ENCODE measurements around the gene HACE1. TPM values are rescaled to one million over a fixed set of nuclear protein-coding genes. Genes with fewer than 3 reads are reported as not detected.

HACE1 gene
- total RNA-seq, 1 experiment from 2014 or later = 13.0 TPM

GRCh38 chr6:104887350-104887749 is 27.6 kb upstream of the HACE1 start:
- H3K4me3 ChIP-seq (ENCODE audit: low read depth in 2 of 2, low read length in 2 of 2) = no peak overlapping the region
- POLR2A ChIA-PET = no interaction called here
- DNase-seq (ENCODE audit: low read depth, low spot score) (no peak), ATAC-seq (no peak)
- TF ChIP-seq, protein P1, sequence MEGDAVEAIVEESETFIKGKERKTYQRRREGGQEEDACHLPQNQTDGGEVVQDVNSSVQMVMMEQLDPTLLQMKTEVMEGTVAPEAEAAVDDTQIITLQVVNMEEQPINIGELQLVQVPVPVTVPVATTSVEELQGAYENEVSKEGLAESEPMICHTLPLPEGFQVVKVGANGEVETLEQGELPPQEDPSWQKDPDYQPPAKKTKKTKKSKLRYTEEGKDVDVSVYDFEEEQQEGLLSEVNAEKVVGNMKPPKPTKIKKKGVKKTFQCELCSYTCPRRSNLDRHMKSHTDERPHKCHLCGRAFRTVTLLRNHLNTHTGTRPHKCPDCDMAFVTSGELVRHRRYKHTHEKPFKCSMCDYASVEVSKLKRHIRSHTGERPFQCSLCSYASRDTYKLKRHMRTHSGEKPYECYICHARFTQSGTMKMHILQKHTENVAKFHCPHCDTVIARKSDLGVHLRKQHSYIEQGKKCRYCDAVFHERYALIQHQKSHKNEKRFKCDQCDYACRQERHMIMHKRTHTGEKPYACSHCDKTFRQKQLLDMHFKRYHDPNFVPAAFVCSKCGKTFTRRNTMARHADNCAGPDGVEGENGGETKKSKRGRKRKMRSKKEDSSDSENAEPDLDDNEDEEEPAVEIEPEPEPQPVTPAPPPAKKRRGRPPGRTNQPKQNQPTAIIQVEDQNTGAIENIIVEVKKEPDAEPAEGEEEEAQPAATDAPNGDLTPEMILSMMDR (IDR thresholded peaks at IDR 0.05) = no peak
- no peak for TF ChIP-seq POLR2AphosphoS5 (IDR thresholded peaks at IDR 0.05; ENCODE audit: low read depth, low read length)
- TF ChIP-seq, protein P2, sequence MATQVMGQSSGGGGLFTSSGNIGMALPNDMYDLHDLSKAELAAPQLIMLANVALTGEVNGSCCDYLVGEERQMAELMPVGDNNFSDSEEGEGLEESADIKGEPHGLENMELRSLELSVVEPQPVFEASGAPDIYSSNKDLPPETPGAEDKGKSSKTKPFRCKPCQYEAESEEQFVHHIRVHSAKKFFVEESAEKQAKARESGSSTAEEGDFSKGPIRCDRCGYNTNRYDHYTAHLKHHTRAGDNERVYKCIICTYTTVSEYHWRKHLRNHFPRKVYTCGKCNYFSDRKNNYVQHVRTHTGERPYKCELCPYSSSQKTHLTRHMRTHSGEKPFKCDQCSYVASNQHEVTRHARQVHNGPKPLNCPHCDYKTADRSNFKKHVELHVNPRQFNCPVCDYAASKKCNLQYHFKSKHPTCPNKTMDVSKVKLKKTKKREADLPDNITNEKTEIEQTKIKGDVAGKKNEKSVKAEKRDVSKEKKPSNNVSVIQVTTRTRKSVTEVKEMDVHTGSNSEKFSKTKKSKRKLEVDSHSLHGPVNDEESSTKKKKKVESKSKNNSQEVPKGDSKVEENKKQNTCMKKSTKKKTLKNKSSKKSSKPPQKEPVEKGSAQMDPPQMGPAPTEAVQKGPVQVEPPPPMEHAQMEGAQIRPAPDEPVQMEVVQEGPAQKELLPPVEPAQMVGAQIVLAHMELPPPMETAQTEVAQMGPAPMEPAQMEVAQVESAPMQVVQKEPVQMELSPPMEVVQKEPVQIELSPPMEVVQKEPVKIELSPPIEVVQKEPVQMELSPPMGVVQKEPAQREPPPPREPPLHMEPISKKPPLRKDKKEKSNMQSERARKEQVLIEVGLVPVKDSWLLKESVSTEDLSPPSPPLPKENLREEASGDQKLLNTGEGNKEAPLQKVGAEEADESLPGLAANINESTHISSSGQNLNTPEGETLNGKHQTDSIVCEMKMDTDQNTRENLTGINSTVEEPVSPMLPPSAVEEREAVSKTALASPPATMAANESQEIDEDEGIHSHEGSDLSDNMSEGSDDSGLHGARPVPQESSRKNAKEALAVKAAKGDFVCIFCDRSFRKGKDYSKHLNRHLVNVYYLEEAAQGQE (IDR thresholded peaks at IDR 0.05; ENCODE audit: insufficient read depth in 1 of 2, low read depth in 2 of 2, low read length in 1 of 2) = peak; percentile 82 to 85
- no peaks in the 10 kb centered on the region for H3K27me3 ChIP-seq (ENCODE audit: control insufficient read depth, insufficient read depth, low read length)
- H3K27ac ChIP-seq (ENCODE audit: low read length) = no peak overlapping the region
- H3K4me1 ChIP-seq (ENCODE audit: control insufficient read depth, insufficient read depth, low read length) = no peaks in the 10 kb centered on the region
- CTCF ChIA-PET = no interaction called here
- H3K36me3 ChIP-seq (ENCODE audit: control insufficient read depth, insufficient read depth, low read length) = no peaks in the 10 kb centered on the region
- intact Hi-C loops (cut with micrococcal nuclease; ENCODE audit: unreplicated experiment) (no loop called here), in situ Hi-C loops (cut with HindIII; ENCODE audit: low pct_unique_long_range_greater_than_20kb, low sequenced_read_pairs) (no loop called here)
- H3K9me3 ChIP-seq (ENCODE audit: control insufficient read depth, insufficient read depth, low read depth, low read length) = peaks cover 10% of the 10 kb centered on the region; the same call in 1 of the 2 replicates
- BruUV-seq (replicated peaks) = no TSS peak

GRCh38 chr6:104885518-104886043 is 25.9 kb upstream of the HACE1 start:
- in situ Hi-C loops (cut with HindIII; ENCODE audit: low pct_unique_long_range_greater_than_20kb, low sequenced_read_pairs) = no loop called here
- DNase-seq (ENCODE audit: low read depth, low spot score) = no peak
- POLR2A ChIA-PET = no interaction called here
- ATAC-seq = no peak
- H3K4me1 ChIP-seq (ENCODE audit: control insufficient read depth, insufficient read depth, low read length) = no peaks in the 10 kb centered on the region
- intact Hi-C loops (cut with micrococcal nuclease; ENCODE audit: unreplicated experiment) = no loop called here
- no peak overlapping the region for H3K27ac ChIP-seq (ENCODE audit: low read length)
- H3K36me3 ChIP-seq (ENCODE audit: control insufficient read depth, insufficient read depth, low read length) = no peaks in the 10 kb centered on the region
- no peaks in the 10 kb centered on the region for H3K27me3 ChIP-seq (ENCODE audit: control insufficient read depth, insufficient read depth, low read length)
- no peak overlapping the region for H3K4me3 ChIP-seq (ENCODE audit: low read depth in 2 of 2, low read length in 2 of 2)
- CTCF ChIA-PET = no interaction called here
- H3K9me3 ChIP-seq (ENCODE audit: control insufficient read depth, insufficient read depth, low read depth, low read length) = peaks cover 10% of the 10 kb centered on the region; the same call in 1 of the 2 replicates
- BruUV-seq (replicated peaks) = no TSS peak
- no peak for TF ChIP-seq SIN3A (IDR thresholded peaks at IDR 0.05; ENCODE audit: borderline replicate concordance, insufficient read depth, low read depth, low read length)
- no peak for TF ChIP-seq POLR2AphosphoS5 (IDR thresholded peaks at IDR 0.05; ENCODE audit: low read depth, low read length)
- TF ChIP-seq, protein P1 (IDR thresholded peaks at IDR 0.05) = no peak
- TF ChIP-seq, protein P2 (IDR thresholded peaks at IDR 0.05; ENCODE audit: insufficient read depth in 1 of 2, low read depth in 2 of 2, low read length in 1 of 2) = no peak
- TF ChIP-seq TCF7L2 (IDR thresholded peaks at IDR 0.05; ENCODE audit: low read depth, low read length) = no peak
